Lower leg skin (tissue), 3 donors: ENCODE measurements around the gene GSTP1.

ENCODE experiments used
- POLR2A ChIP-seq, 2 donors: fragments of 450-650 bp; IDR thresholded peaks; one replicate each; pipeline ENCODE4 v1.6.1; 2016 to 2017; ENCODE audit warnings: antibody characterized with exemption in 2 of 2, mild to moderate bottlenecking in 1 of 2, moderate library complexity in 1 of 2
- TF ChIP-seq, protein P1 (sequence below), 3 donors: fragments of 450-650 bp; IDR thresholded peaks; one replicate each; pipeline ENCODE4 v1.5.1; 2016; ENCODE audit warnings: antibody characterized with exemption in 3 of 3, mild to moderate bottlenecking in 3 of 3, moderate library complexity in 2 of 3

DNA sequence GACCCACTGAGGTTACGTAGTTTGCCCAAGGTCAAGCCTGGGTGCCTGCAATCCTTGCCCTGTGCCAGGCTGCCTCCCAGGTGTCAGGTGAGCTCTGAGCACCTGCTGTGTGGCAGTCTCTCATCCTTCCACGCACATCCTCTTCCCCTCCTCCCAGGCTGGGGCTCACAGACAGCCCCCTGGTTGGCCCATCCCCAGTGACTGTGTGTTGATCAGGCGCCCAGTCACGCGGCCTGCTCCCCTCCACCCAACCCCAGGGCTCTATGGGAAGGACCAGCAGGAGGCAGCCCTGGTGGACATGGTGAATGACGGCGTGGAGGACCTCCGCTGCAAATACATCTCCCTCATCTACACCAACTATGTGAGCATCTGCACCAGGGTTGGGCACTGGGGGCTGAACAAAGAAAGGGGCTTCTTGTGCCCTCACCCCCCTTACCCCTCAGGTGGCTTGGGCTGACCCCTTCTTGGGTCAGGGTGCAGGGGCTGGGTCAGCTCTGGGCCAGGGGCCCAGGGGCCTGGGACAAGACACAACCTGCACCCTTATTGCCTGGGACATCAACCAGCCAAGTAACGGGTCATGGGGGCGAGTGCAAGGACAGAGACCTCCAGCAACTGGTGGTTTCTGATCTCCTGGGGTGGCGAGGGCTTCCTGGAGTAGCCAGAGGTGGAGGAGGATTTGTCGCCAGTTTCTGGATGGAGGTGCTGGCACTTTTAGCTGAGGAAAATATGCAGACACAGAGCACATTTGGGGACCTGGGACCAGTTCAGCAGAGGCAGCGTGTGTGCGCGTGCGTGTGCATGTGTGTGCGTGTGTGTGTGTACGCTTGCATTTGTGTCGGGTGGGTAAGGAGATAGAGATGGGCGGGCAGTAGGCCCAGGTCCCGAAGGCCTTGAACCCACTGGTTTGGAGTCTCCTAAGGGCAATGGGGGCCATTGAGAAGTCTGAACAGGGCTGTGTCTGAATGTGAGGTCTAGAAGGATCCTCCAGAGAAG lies 1.6 kb downstream of the GSTP1 start:
- TF ChIP-seq POLR2A (IDR thresholded peaks at IDR 0.05) = no peak
- TF ChIP-seq, protein P1, sequence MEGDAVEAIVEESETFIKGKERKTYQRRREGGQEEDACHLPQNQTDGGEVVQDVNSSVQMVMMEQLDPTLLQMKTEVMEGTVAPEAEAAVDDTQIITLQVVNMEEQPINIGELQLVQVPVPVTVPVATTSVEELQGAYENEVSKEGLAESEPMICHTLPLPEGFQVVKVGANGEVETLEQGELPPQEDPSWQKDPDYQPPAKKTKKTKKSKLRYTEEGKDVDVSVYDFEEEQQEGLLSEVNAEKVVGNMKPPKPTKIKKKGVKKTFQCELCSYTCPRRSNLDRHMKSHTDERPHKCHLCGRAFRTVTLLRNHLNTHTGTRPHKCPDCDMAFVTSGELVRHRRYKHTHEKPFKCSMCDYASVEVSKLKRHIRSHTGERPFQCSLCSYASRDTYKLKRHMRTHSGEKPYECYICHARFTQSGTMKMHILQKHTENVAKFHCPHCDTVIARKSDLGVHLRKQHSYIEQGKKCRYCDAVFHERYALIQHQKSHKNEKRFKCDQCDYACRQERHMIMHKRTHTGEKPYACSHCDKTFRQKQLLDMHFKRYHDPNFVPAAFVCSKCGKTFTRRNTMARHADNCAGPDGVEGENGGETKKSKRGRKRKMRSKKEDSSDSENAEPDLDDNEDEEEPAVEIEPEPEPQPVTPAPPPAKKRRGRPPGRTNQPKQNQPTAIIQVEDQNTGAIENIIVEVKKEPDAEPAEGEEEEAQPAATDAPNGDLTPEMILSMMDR (IDR thresholded peaks at IDR 0.05) = no peak
